ENCODE measurements around the gene SEMA6B. TPM values are rescaled to one million over a fixed set of nuclear protein-coding genes. Genes with fewer than 3 reads are reported as not detected.

SEMA6B gene
- total RNA-seq, 1 donor from 2014 or later: 9.5 TPM

- Mint-ChIP-seq H3K4me1 (ENCODE audit: unreplicated experiment) (no peaks in the 10 kb centered on the region), H3K27ac (no peak overlapping the region), H3K9me3 (no peaks in the 10 kb centered on the region), H3K4me3 (no peak overlapping the region), H3K36me3 (no peaks in the 10 kb centered on the region), H3K27me3 (no peaks in the 10 kb centered on the region)
- DNase-seq (ENCODE audit: extremely low spot score, unreplicated experiment): no peak
- no peak for TF ChIP-seq CTCF (conservative IDR thresholded peaks at IDR 0.05)
Measured at GRCh38 chr19:4513248-4513647, 46.2 kb downstream of the SEMA6B start.

GRCh38 chr19:4512070-4512469, 47.4 kb downstream of the SEMA6B start:
- Mint-ChIP-seq H3K27ac (no peak overlapping the region), H3K36me3 (no peaks in the 10 kb centered on the region), H3K4me1 (ENCODE audit: unreplicated experiment) (no peaks in the 10 kb centered on the region), H3K4me3 (no peak overlapping the region), H3K27me3 (no peaks in the 10 kb centered on the region), H3K9me3 (no peaks in the 10 kb centered on the region)
- DNase-seq (ENCODE audit: extremely low spot score, unreplicated experiment): no peak
- TF ChIP-seq CTCF (conservative IDR thresholded peaks at IDR 0.05): no peak

GRCh38 chr19:4511300-4512054, 48.0 kb downstream of the SEMA6B start:
- Mint-ChIP-seq H3K27ac (no peak overlapping the region), H3K36me3 (peaks cover 3% of the 10 kb centered on the region), H3K4me1 (ENCODE audit: unreplicated experiment) (no peaks in the 10 kb centered on the region), H3K9me3 (no peaks in the 10 kb centered on the region), H3K27me3 (no peaks in the 10 kb centered on the region), H3K4me3 (no peak overlapping the region)
- no peak for TF ChIP-seq CTCF (conservative IDR thresholded peaks at IDR 0.05)
- no peak for DNase-seq (ENCODE audit: extremely low spot score, unreplicated experiment)

GRCh38 chr19:4510435-4511255, 48.8 kb downstream of the SEMA6B start:
- Mint-ChIP-seq H3K27me3 (no peaks in the 10 kb centered on the region), H3K9me3 (no peaks in the 10 kb centered on the region), H3K36me3 (peaks cover 8% of the 10 kb centered on the region), H3K27ac (no peak overlapping the region), H3K4me1 (ENCODE audit: unreplicated experiment) (no peaks in the 10 kb centered on the region), H3K4me3 (no peak overlapping the region)
- TF ChIP-seq CTCF (conservative IDR thresholded peaks at IDR 0.05): no peak
- DNase-seq (ENCODE audit: extremely low spot score, unreplicated experiment): no peak

DNA sequence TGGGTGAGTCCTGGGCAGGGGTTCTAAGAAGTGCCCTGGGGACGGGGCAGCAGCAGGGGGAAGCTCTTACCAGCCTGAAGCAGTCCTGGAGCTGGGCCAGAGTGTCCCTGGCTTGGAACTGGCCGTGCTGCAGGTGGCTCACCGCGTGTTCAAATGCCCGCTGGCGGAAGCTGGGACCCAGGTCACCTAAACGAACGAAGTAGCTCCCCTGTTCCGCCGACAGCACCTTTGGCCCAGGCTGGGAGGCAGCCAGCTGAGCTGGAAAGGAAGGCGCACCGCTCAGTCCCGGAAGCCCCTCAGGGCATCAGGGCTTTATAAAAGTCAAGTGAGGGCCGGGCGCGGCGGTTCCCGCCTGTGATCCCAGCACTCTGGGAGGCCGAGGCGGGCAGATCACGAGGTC, 50.8 kb downstream of the SEMA6B start:
- no peak for TF ChIP-seq CTCF (conservative IDR thresholded peaks at IDR 0.05)
- Mint-ChIP-seq H3K27me3 (no peaks in the 10 kb centered on the region), H3K36me3 (peaks cover 8% of the 10 kb centered on the region), H3K9me3 (no peaks in the 10 kb centered on the region), H3K4me3 (no peak overlapping the region), H3K27ac (no peak overlapping the region), H3K4me1 (ENCODE audit: unreplicated experiment) (no peaks in the 10 kb centered on the region)
- DNase-seq (ENCODE audit: extremely low spot score, unreplicated experiment): no peak

All from type B pancreatic cell (in vitro differentiated cells).